Panc1 (cell line): ENCODE results near the gene GSG1L. TPM values are rescaled to one million over a fixed set of nuclear protein-coding genes. Genes with fewer than 3 reads are reported as not detected.

Experiments used
- ATAC-seq: fragments of 200-7000 bp; cut with Tn5 transposase; 2 replicates; pipeline ENCODE4 v1.9.1; 2020; ENCODE audit warnings: mild to moderate bottlenecking, moderate library complexity
- BruUV-seq: library from RNA; stranded (reverse); fragments of 400-500 nt; replicated peaks from 2 replicates; lab custom pipeline; 2021; lab: Mats Ljungman, UMichigan
- CTCF ChIA-PET: fragments of 300-600 bp; sonication (Branson Sonifier 250); formaldehyde crosslinking; loops from one replicate; lab custom pipeline; 2022; ENCODE audit warnings: antibody characterized with exemption; lab: Charles Lee
- POLR2A ChIA-PET: fragments of 300-600 bp; sonication (Branson Sonifier 250); formaldehyde crosslinking; loops from one replicate; lab custom pipeline; 2022; ENCODE audit warnings: antibody characterized with exemption; lab: Charles Lee
- DNase-seq: peaks from one replicate; pipeline ENCODE4 v3.0.0-alpha.2; 2010; ENCODE audit warnings: low read depth, low spot score
- H3K27ac ChIP-seq: 2 replicates; pipeline ENCODE4 v1.5.1; 2011; ENCODE audit warnings: mild to moderate bottlenecking, low read length, inconsistent platforms
- H3K27me3 ChIP-seq: fragments of 200-500 bp; sonication (Bioruptor generic); 2 replicates; pipeline ENCODE4 v1.6.0; 2014; ENCODE audit warnings: low read length, inconsistent platforms; ENCODE audit not compliant: control insufficient read depth, insufficient read depth
- H3K36me3 ChIP-seq: fragments of 200-500 bp; sonication (Bioruptor generic); 2 replicates; pipeline ENCODE4 v1.5.1; 2014; ENCODE audit warnings: inconsistent platforms, mild to moderate bottlenecking, low read length, moderate library complexity; ENCODE audit not compliant: control insufficient read depth, insufficient read depth
- H3K4me1 ChIP-seq: 2 replicates; pipeline ENCODE4 v1.5.1; 2011; ENCODE audit warnings: inconsistent platforms, mild to moderate bottlenecking, low read length, moderate library complexity; ENCODE audit not compliant: control insufficient read depth, insufficient read depth
- H3K4me3 ChIP-seq, 2 experiments: 2 replicates each; pipeline ENCODE4 v1.5.1; 2011 to 2012; ENCODE audit warnings: low read depth in 2 of 2, low read length in 2 of 2, mild to moderate bottlenecking in 2 of 2, inconsistent platforms in 1 of 2, moderate library complexity in 1 of 2
- H3K9me3 ChIP-seq: fragments of 200-500 bp; sonication (Bioruptor generic); 2 replicates; pipeline ENCODE4 v1.5.1; 2014; ENCODE audit warnings: low read depth, mild to moderate bottlenecking, inconsistent platforms, low read length, moderate library complexity; ENCODE audit not compliant: control insufficient read depth, insufficient read depth
- POLR2AphosphoS5 ChIP-seq: IDR thresholded peaks from 2 replicates; pipeline ENCODE4 v1.6.1; 2012; ENCODE audit warnings: mild to moderate bottlenecking, low read depth, low read length, moderate library complexity
- REST ChIP-seq, 2 experiments: IDR thresholded peaks; 2 replicates each; pipeline ENCODE4 v1.6.1; 2011 to 2012; ENCODE audit warnings: low read depth in 2 of 2, control low read depth in 1 of 2, low read length in 1 of 2, mild to moderate bottlenecking in 1 of 2, moderate library complexity in 1 of 2; ENCODE audit not compliant: insufficient read depth in 1 of 2
- SIN3A ChIP-seq: IDR thresholded peaks from 2 replicates; pipeline ENCODE4 v1.6.1; 2012; ENCODE audit warnings: low read depth, mild to moderate bottlenecking, low read length, moderate library complexity, borderline replicate concordance; ENCODE audit not compliant: insufficient read depth
- TCF7L2 ChIP-seq: IDR thresholded peaks from 2 replicates; pipeline ENCODE4 v1.6.1; 2011; ENCODE audit warnings: mild to moderate bottlenecking, low read depth, low read length, inconsistent platforms
- in situ Hi-C: cut with HindIII; loops from 2 replicates; pipeline ENCODE4 v1.10.0; 2016; ENCODE audit warnings: low sequenced_read_pairs, low pct_unique_long_range_greater_than_20kb
- intact Hi-C: fragments of 100-400 bp; cut with micrococcal nuclease; formaldehyde crosslinking; loops from one replicate; pipeline ENCODE4 v1.10.0; 2022; ENCODE audit not compliant: unreplicated experiment
- total RNA-seq: library from RNA; stranded (reverse); gene quantifications from one replicate; pipeline ENCODE4 v1.2.1, GENCODE V29; 2021; ENCODE audit not compliant: unreplicated experiment
- TF ChIP-seq, protein P1 (sequence below): fragments of 450-650 bp; IDR thresholded peaks from 2 replicates; pipeline ENCODE4 v1.5.1; 2017; ENCODE audit warnings: mild to moderate bottlenecking

GSG1L gene
- total RNA-seq, 1 experiment from 2014 or later: 0.08 TPM

DNA sequence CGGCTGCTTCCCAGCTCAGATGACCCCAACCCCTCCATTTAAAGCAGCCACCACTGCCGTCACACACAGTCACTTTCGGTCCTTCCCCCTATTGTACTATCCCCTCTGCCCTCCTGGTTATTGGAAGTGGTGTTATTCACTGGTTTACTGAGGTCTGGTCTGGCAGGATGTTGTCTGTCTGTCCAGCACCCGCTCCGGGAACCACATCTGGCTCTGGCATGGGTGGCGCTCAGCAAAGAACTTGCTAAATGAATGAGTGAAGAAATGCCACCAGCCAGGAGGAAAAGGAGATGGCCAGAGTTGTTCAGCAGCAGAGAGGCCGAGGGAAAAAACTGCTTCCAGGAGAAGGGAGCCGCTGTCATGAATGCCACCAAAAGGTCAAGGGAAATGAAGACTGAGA is 161.6 kb downstream of the GSG1L start:
- no peak for ATAC-seq
- Histone ChIP-seq H3K4me3 (no peak overlapping the region), H3K27me3 (peaks cover 5% of the 10 kb centered on the region; the same call in 1 of the 2 replicates), H3K36me3 (no peaks in the 10 kb centered on the region), H3K4me1 (no peaks in the 10 kb centered on the region), H3K9me3 (no peaks in the 10 kb centered on the region), H3K27ac (no peak overlapping the region)
- BruUV-seq: no TSS peak
- intact Hi-C loops: no loop called here
- DNase-seq: no peak
- ChIA-PET POLR2A (no interaction called here), CTCF (no interaction called here)
- no peak for TF ChIP-seq SIN3A
- TF ChIP-seq POLR2AphosphoS5: no peak
- no peak for TF ChIP-seq REST (IDR thresholded peaks at IDR 0.05; ENCODE audit: insufficient read depth in 1 of 2, low read depth in 2 of 2, low read length in 1 of 2)
- TF ChIP-seq TCF7L2: no peak
- TF ChIP-seq, protein P1, sequence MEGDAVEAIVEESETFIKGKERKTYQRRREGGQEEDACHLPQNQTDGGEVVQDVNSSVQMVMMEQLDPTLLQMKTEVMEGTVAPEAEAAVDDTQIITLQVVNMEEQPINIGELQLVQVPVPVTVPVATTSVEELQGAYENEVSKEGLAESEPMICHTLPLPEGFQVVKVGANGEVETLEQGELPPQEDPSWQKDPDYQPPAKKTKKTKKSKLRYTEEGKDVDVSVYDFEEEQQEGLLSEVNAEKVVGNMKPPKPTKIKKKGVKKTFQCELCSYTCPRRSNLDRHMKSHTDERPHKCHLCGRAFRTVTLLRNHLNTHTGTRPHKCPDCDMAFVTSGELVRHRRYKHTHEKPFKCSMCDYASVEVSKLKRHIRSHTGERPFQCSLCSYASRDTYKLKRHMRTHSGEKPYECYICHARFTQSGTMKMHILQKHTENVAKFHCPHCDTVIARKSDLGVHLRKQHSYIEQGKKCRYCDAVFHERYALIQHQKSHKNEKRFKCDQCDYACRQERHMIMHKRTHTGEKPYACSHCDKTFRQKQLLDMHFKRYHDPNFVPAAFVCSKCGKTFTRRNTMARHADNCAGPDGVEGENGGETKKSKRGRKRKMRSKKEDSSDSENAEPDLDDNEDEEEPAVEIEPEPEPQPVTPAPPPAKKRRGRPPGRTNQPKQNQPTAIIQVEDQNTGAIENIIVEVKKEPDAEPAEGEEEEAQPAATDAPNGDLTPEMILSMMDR: no peak
- in situ Hi-C loops: no loop called here

- intact Hi-C loops: no loop called here
- ChIA-PET CTCF (no interaction called here), POLR2A (no interaction called here)
- ATAC-seq (no peak), DNase-seq (no peak)
- no peak overlapping the region for H3K27ac ChIP-seq
- in situ Hi-C loops: no loop called here
- BruUV-seq: no TSS peak
- peaks cover 10% of the 10 kb centered on the region for H3K27me3 ChIP-seq
- no peaks in the 10 kb centered on the region for H3K36me3 ChIP-seq
- no peak for TF ChIP-seq REST (IDR thresholded peaks at IDR 0.05; ENCODE audit: insufficient read depth in 1 of 2, low read depth in 2 of 2, low read length in 1 of 2)
- no peak for TF ChIP-seq SIN3A
- TF ChIP-seq, protein P1: no peak
- TF ChIP-seq TCF7L2: no peak
- TF ChIP-seq POLR2AphosphoS5: no peak
- no peak overlapping the region for H3K4me3 ChIP-seq
- no peaks in the 10 kb centered on the region for H3K9me3 ChIP-seq
- H3K4me1 ChIP-seq: no peaks in the 10 kb centered on the region
Observed at GRCh38 chr16:27899736-27900135, 163.8 kb downstream of the GSG1L start.
